Aorta (tissue), 5 donors: ENCODE results near the gene SMIM20. TPM values are rescaled to one million over a fixed set of nuclear protein-coding genes. Genes with fewer than 3 reads are reported as not detected.

Source experiments
- ATAC-seq: fragments of 200-7000 bp; cut with Tn5 transposase; one replicate; pipeline ENCODE4 v1.9.1; 2022; ENCODE audit warnings: moderate library complexity; ENCODE audit not compliant: low FRiP score
- DNase-seq, 2 donors: peaks; one replicate each; pipeline ENCODE4 v3.0.0-alpha.2; 2020
- H3K27ac ChIP-seq, 2 donors: one replicate each; pipeline ENCODE4 v1.5.1; 2013; ENCODE audit warnings: low read length in 2 of 2, mild to moderate bottlenecking in 2 of 2, moderate library complexity in 2 of 2, control low read depth in 1 of 2, inconsistent platforms in 1 of 2, low read depth in 1 of 2
- H3K27me3 ChIP-seq, 2 donors: one replicate each; pipeline ENCODE4 v1.6.1; 2013; ENCODE audit warnings: control low read depth in 1 of 2, low read length in 1 of 2, mild to moderate bottlenecking in 1 of 2, moderate library complexity in 1 of 2; ENCODE audit not compliant: insufficient read depth in 2 of 2, control insufficient read depth in 1 of 2
- H3K36me3 ChIP-seq, 2 donors: one replicate each; pipeline ENCODE4 v1.6.1; 2013; ENCODE audit warnings: control low read depth in 1 of 2, low read length in 1 of 2, mild to moderate bottlenecking in 1 of 2; ENCODE audit not compliant: insufficient read depth in 2 of 2, control insufficient read depth in 1 of 2
- H3K4me1 ChIP-seq, 2 donors: one replicate each; pipeline ENCODE4 v1.6.1; 2013; ENCODE audit warnings: low read length in 2 of 2, control low read depth in 1 of 2, mild to moderate bottlenecking in 1 of 2, moderate library complexity in 1 of 2; ENCODE audit not compliant: insufficient read depth in 2 of 2, control insufficient read depth in 1 of 2
- H3K4me3 ChIP-seq, 2 donors: one replicate each; pipeline ENCODE4 v1.5.1; 2013; ENCODE audit warnings: low read length in 2 of 2, control low read depth in 1 of 2, mild to moderate bottlenecking in 1 of 2
- H3K9me3 ChIP-seq: one replicate; pipeline ENCODE4 v1.6.1; 2013; ENCODE audit warnings: mild to moderate bottlenecking, low read length; ENCODE audit not compliant: control insufficient read depth
- WGBS, 2 donors: extraction: QIAGEN DNeasy Blood & Tissue Kit; methylation state at CpG; one replicate each; pipeline ENCODE4 v1.1.7; 2013; 5-methylcytosine and 5-hydroxymethylcytosine counted together
- intact Hi-C, 2 donors: fragments of 100-400 bp; cut with DNase I; formaldehyde crosslinking; loops; one replicate each; pipeline versions ENCODE4 v1.14.2 to v1.15.0; 2022
- polyA plus RNA-seq, 2 donors: library from polyadenylated mRNA; stranded (reverse); fragments of 200-250 nt; gene quantifications; one replicate each; pipeline ENCODE4 v1.2.3, GENCODE V29; 2013
- total RNA-seq, 2 donors: library from RNA; stranded (reverse); fragmentation: NEBNext Ultra II Directional; extraction: Animal tissue kit (Norgen Biotek cat#: 25700); gene quantifications; one replicate each; pipeline ENCODE4 v1.2.1, GENCODE V29; 2021
- donor health status: healthy with polysubstance abuse.
- donor health status: Bipolar disorder and iron deficiency.
- donor health status: DM: no; HTN: no; CAD: no.
- donor health status: DM: no; HTN: no; CAD: no.
- donor health status: DM: yes; HTN: yes; CAD: no.

Gene SMIM20
- total and polyA plus RNA-seq, 4 donors: 18.1 to 68.0 (median 38.3) TPM

DNA sequence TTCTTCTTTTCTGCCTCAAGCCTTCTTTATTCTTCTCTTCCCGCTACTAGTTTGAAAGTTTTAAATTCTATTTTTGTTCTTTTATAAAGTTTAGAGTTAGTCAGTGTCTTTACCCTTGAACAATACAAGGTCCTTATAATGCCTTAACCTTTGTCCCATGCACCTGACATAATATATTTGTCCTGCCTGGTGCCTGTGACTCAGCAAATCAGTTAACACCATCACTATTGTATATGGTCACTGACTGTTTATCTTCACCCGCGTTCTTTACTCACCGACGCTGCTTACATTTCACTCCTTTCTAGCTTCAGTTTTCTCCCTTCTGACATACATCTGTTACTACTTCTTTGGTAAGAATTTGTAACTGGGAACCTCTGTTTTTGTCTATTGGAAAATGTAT lies 5.7 kb downstream of the SMIM20 start:
- no peak overlapping the region for H3K27ac ChIP-seq
- whole genome bisulfite sequencing, 2 donors: 64 to 75% methylated on average over 5 of the region's 5 CpGs
- no peaks in the 10 kb centered on the region for H3K4me1 ChIP-seq
- no peak for DNase-seq
- no peak overlapping the region for H3K4me3 ChIP-seq
- H3K9me3 ChIP-seq: no peaks in the 10 kb centered on the region
- intact Hi-C loops: no loop called here
- ATAC-seq: no peak
- H3K36me3 ChIP-seq: peaks cover 0 to 2% of the 10 kb centered on the region in 2 donors
- no peaks in the 10 kb centered on the region for H3K27me3 ChIP-seq

DNA sequence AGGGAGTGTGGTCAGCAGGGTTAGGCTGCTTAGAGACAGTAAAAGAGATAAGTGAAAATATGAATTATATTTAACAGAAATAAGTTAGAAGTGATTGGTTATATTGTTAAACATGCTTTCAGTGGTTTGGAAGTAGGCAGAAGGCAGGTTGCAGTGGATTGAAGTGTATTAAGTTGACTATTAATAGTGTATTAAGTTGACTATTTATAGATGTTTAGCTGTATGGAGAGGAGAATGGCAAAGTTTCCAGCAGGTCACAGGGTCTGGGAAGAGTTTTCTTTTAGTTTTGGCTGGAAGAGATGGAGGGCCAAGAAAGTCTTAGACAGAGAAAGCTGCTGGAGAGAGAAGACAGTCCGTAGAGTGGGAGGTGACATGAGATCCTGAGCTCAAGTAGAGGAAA lies 7.9 kb downstream of the SMIM20 start:
- intact Hi-C loops: no loop called here
- Histone ChIP-seq H3K4me3 (no peak overlapping the region), H3K4me1 (no peaks in the 10 kb centered on the region), H3K9me3 (no peaks in the 10 kb centered on the region), H3K27me3 (no peaks in the 10 kb centered on the region), H3K36me3 (peaks cover 0 to 2% of the 10 kb centered on the region in 2 donors), H3K27ac (no peak overlapping the region)
- DNase-seq (no peak), ATAC-seq (no peak)
- WGBS, 2 donors: 96 to 100% methylated on average over 1 of the region's 1 CpG

DNA sequence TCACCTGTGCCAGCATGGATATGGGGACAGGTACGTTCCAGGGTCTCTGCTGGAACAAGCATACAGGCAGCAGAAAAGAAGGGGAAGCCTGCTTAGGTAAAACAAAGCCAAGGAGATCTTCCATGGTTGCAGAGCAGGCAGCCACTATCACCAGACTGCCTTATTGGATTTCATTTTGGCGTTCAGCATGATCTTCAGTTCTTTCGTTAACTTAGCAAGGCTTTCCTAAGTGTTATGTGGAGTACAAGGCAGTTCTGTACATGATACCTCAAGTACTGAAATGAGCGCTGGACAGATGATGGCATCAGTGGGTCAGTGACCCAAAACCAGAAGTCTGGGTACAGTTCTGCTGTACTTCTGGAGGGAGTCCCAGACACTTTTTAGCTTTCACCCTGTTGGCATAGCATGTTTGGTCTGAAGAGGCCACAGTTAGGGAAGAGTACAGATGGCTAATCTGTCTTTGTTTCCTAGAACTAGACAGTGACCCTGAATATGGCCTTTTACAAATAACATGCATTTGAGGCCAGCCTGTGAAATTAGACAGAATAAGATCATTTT lies 8.9 kb downstream of the SMIM20 start:
- ATAC-seq (no peak), DNase-seq (no peak)
- H3K4me1 ChIP-seq: no peaks in the 10 kb centered on the region
- H3K27me3 ChIP-seq: no peaks in the 10 kb centered on the region
- no peak overlapping the region for H3K4me3 ChIP-seq
- peaks cover 0 to 2% of the 10 kb centered on the region in 2 donors for H3K36me3 ChIP-seq
- no peaks in the 10 kb centered on the region for H3K9me3 ChIP-seq
- intact Hi-C loops: no loop called here
- WGBS, 2 donors: 97 to 98% methylated on average over 4 of the region's 4 CpGs
- H3K27ac ChIP-seq: no peak overlapping the region

DNA sequence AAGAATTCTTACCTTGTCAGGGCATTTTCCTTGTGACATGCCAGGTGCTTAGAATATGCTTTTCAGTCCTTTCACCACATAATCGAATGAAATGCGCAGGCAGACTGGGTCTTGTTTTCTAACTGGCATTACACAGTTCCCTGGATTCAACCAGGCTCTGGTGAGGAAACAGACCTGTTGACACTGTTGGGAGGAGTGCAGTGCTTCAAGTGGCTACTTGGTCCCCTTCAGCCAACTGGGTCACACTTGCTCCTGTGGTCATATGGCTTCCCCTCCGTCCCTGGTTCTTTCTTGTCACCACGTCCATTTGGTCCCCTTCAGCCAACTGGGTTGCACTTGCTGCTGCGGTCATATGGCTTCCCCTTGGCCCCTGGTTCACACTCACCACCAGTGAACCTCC lies 9.7 kb downstream of the SMIM20 start:
- DNase-seq (no peak), ATAC-seq (no peak)
- no peak overlapping the region for H3K4me3 ChIP-seq
- H3K27me3 ChIP-seq: no peaks in the 10 kb centered on the region
- H3K9me3 ChIP-seq: no peaks in the 10 kb centered on the region
- WGBS, 2 donors: 93 to 96% methylated on average over 5 of the region's 5 CpGs
- intact Hi-C loops: no loop called here
- H3K4me1 ChIP-seq: peaks cover 1 to 2% of the 10 kb centered on the region in 2 donors
- no peak overlapping the region for H3K27ac ChIP-seq
- H3K36me3 ChIP-seq: peaks cover 0 to 2% of the 10 kb centered on the region in 2 donors

DNA sequence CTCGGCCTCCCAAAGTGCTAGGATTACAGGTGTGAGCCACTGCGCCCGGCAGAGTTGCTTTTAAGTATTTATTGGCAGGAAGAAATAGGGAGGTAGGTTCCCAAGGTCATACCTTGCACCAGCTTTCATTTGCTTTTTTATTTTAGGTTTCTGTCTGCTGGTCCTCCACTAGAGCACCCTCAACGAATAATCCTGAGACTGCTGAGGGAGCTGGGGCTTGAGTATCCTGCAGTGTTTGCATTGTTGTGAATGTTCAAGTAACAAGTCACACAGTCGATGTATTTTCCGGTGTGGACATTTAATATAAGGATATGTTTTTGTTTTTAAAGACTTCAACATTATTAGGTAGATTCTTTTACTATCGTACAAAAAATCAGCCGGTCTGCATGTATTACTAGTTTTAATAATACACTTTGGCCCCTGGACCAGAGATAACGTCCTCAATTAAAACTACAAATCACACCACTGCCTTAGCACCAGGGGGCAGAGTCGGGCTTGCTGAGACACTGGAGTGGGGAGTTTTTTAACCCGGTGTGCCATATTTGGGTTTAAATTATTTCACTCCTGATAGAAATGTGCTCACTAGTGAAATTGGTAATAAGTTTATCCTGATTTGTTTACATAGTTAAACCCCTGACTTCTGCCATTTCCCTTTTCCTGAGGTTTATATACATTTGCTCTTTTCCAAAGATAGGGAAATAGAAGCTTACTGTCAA lies 11.6 kb downstream of the SMIM20 start:
- 73 to 76% methylated on average over 11 of the region's 11 CpGs for WGBS, 2 donors
- H3K9me3 ChIP-seq: no peaks in the 10 kb centered on the region
- peaks cover 3 to 4% of the 10 kb centered on the region in 2 donors for H3K4me1 ChIP-seq
- peak in 1 of 2 donors; percentile 61 for DNase-seq
- H3K27ac ChIP-seq: no peak overlapping the region
- no peaks in the 10 kb centered on the region for H3K36me3 ChIP-seq
- H3K4me3 ChIP-seq: no peak overlapping the region
- no peak for ATAC-seq
- intact Hi-C loops: no loop called here
- no peaks in the 10 kb centered on the region for H3K27me3 ChIP-seq

- ATAC-seq: no peak
- intact Hi-C loops: no loop called here
- H3K4me1 ChIP-seq: peaks cover 3 to 4% of the 10 kb centered on the region in 2 donors
Observed at GRCh38 chr4:25926462-25926861, 12.4 kb downstream of the SMIM20 start.

DNA sequence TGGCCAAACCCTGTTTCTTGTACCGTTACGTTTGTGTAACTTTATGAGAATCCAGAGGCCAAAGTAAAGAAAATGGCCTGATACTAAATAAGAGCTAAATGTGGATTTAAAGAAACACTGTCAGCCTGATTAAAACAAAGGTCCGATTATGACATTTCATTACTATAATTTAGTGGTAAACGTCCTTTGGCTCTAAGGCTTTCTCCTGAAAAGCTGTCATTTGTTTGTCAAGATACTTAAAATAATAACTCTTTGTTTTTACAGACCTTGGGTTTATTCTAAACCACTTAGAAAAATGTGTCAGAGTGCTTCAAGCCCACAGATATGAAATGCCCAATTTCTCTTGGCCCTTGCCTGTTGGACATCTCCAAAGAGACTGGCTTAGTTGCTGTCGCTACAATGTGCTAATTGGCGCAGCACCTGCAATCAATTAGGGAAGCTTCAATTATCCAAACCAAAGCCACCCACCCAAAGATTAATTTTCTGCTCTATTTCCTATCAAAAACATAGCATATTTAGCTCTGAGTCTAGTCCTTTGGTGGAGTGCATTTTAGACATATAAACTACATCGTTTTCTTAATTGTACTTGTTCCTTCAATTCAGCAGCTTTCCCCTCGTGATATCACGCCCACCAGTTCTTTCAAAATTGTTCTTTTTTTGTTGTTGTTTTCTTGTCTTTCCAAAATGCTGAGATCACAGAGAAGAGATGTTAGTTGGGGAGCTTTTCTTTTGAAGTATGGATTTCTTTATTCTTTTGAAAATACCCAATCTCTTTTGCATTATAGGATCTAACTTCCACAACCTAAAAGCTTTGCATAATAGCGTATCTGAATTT lies 13.6 kb downstream of the SMIM20 start:
- intact Hi-C loops: no loop called here
- Histone ChIP-seq H3K9me3 (no peaks in the 10 kb centered on the region), H3K27ac (no peak overlapping the region), H3K36me3 (no peaks in the 10 kb centered on the region), H3K4me1 (peaks cover 3 to 4% of the 10 kb centered on the region in 2 donors), H3K4me3 (no peak overlapping the region), H3K27me3 (no peaks in the 10 kb centered on the region)
- DNase-seq (no peak), ATAC-seq (no peak)
- WGBS, 2 donors: 34 to 46% methylated on average over 10 of the region's 10 CpGs

More at GRCh38 chr4:25926462-25926861, 12.4 kb downstream of the SMIM20 start:
- no peaks in the 10 kb centered on the region for H3K36me3 ChIP-seq
- no peak for DNase-seq
- whole genome bisulfite sequencing, 2 donors: 73% methylated on average over 2 of the region's 2 CpGs
- H3K27me3 ChIP-seq: no peaks in the 10 kb centered on the region
- H3K4me3 ChIP-seq: no peak overlapping the region
- no peak overlapping the region for H3K27ac ChIP-seq
- H3K9me3 ChIP-seq: no peaks in the 10 kb centered on the region

DNA sequence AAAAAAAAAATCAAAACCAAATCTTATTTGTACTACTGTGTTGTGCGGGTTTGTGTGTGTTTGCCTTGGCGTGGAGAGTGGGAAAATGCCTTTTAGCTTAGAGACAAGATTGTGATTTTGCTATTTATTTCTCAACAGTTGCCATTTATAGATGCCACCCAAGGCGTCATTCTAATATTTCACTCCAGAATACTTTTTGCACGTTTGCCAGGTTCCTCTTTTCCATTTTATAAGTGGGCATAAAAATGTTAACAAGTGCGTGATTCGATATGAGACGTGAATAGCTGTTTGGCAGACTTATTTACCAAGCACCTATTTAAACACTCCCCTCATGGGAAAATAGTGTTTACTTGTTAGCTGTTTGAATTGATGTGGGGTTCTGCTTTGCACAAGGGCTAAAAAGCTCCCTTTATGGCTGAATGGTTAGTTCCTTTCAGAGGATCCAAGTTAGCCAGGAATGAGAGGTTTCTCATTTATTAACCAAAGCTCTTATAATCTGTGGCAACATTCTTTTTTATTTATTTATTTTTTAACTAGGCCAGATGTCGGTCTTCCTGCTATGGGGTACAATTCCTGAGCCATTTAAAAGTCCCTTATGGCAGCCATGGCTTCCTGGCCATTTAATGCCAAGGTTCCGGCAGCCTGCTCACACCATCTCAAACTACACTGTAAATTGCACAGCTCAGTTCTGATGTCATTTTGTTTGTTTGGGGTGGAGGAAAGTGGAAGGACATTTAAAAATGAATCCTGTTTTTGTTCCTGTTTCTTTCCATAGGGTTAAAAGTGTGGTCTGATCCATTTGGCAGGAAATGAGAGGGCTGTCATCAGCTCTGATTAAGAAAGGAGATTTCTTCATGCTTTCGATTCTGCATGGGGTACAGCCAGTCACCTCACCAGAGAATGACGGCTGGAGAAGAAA lies 14.6 kb downstream of the SMIM20 start:
- DNase-seq (no peak), ATAC-seq (peak; percentile 17)
- WGBS, 2 donors: 6 to 10% methylated on average over 11 of the region's 11 CpGs
- H3K4me3 ChIP-seq: peak overlapping the region; percentile 16 to 26
- H3K4me1 ChIP-seq: peaks cover 3 to 4% of the 10 kb centered on the region in 2 donors
- intact Hi-C loops: no loop called here
- H3K27ac ChIP-seq: no peak overlapping the region
- H3K9me3 ChIP-seq: no peaks in the 10 kb centered on the region
- no peaks in the 10 kb centered on the region for H3K36me3 ChIP-seq
- H3K27me3 ChIP-seq: no peaks in the 10 kb centered on the region
